HL-60 (cell line): ENCODE results near the gene DYSF.

Source experiments
- CTCF ChIP-seq: IDR thresholded peaks from one replicate; pipeline ENCODE4 v1.5.1; 2011; ENCODE audit warnings: low read length, control low read depth, inconsistent platforms; ENCODE audit not compliant: insufficient read depth
- GABPA ChIP-seq: IDR thresholded peaks from 2 replicates; pipeline ENCODE4 v1.6.1; 2012; ENCODE audit warnings: low read depth
- POLR2AphosphoS5 ChIP-seq: IDR thresholded peaks from 2 replicates; pipeline ENCODE4 v1.6.1; 2012; ENCODE audit warnings: low read depth
- REST ChIP-seq: IDR thresholded peaks from 2 replicates; pipeline ENCODE4 v1.6.1; 2012; ENCODE audit warnings: low read depth; ENCODE audit not compliant: insufficient replicate concordance
- SPI1 ChIP-seq: IDR thresholded peaks from 2 replicates; pipeline ENCODE4 v1.6.1; 2012; ENCODE audit warnings: low read depth, mild to moderate bottlenecking, borderline replicate concordance

- no peak for TF ChIP-seq CTCF
- no peak for TF ChIP-seq POLR2AphosphoS5
- TF ChIP-seq REST, result no peak
- no peak for TF ChIP-seq SPI1
- TF ChIP-seq GABPA, result no peak
Measured at GRCh38 chr2:71486881-71487640, 33.7 kb downstream of the DYSF start.
